MM.1S (cell line): ENCODE results near the gene SYT13.

ENCODE experiments used
- DNase-seq: peaks from one replicate; pipeline ENCODE4 v3.0.0-alpha.2; 2015
- H2AFZ ChIP-seq: fragments of 300-600 bp; sonication (generic); 2 replicates; pipeline ENCODE4 v1.6.0; 2016; ENCODE audit warnings: antibody characterized with exemption, low read length
- H3F3A ChIP-seq: fragments of 300-600 bp; sonication (generic); 2 replicates; pipeline ENCODE4 v1.6.1; 2016; ENCODE audit warnings: mild to moderate bottlenecking, antibody characterized with exemption, low read length, moderate library complexity, mixed read lengths; ENCODE audit not compliant: insufficient read depth
- H3K27ac ChIP-seq: fragments of 300-600 bp; sonication (generic); 2 replicates; pipeline ENCODE4 v1.5.1; 2016; ENCODE audit warnings: mild to moderate bottlenecking, low read length
- H3K27me3 ChIP-seq: fragments of 300-600 bp; sonication (generic); replicated peaks from 2 replicates; pipeline ENCODE4 v1.6.0; 2016; ENCODE audit warnings: low read length; ENCODE audit not compliant: insufficient read depth
- H3K36me3 ChIP-seq: fragments of 300-600 bp; sonication (generic); replicated peaks from 2 replicates; pipeline ENCODE4 v1.6.1; 2016; ENCODE audit warnings: mild to moderate bottlenecking, low read length, mixed read lengths; ENCODE audit not compliant: insufficient read depth
- H3K4me1 ChIP-seq: fragments of 300-600 bp; sonication (generic); 2 replicates; pipeline ENCODE4 v1.6.1; 2016; ENCODE audit warnings: low read length, mixed read lengths
- H3K4me2 ChIP-seq: fragments of 300-600 bp; sonication (generic); 2 replicates; pipeline ENCODE4 v1.6.0; 2016; ENCODE audit warnings: low read depth, low read length
- H3K4me3 ChIP-seq: fragments of 300-600 bp; sonication (generic); 2 replicates; pipeline ENCODE4 v1.5.1; 2016; ENCODE audit warnings: low read length, mixed read lengths
- H3K79me2 ChIP-seq: fragments of 300-600 bp; sonication (generic); 2 replicates; pipeline ENCODE4 v1.6.1; 2016; ENCODE audit warnings: mixed run types, low read length, mixed read lengths
- H3K9ac ChIP-seq: fragments of 300-600 bp; sonication (generic); 2 replicates; pipeline ENCODE4 v1.6.1; 2016; ENCODE audit warnings: low read length, mixed read lengths
- H3K9me2 ChIP-seq: fragments of 300-600 bp; sonication (generic); replicated peaks from 2 replicates; pipeline ENCODE4 v1.6.1; 2016; ENCODE audit warnings: mild to moderate bottlenecking, low read length, mixed read lengths; ENCODE audit not compliant: insufficient read depth
- H3K9me3 ChIP-seq: fragments of 300-600 bp; sonication (generic); replicated peaks from 2 replicates; pipeline ENCODE4 v1.6.1; 2016; ENCODE audit warnings: mild to moderate bottlenecking, low read length, mixed read lengths; ENCODE audit not compliant: insufficient read depth
- H4K20me1 ChIP-seq: fragments of 300-600 bp; sonication (generic); 2 replicates; pipeline ENCODE4 v1.6.1; 2016; ENCODE audit warnings: mild to moderate bottlenecking, low read length, moderate library complexity, mixed read lengths; ENCODE audit not compliant: insufficient read depth
- CTCF ChIP-seq: fragments of 300-600 bp; sonication (generic); IDR thresholded peaks from 2 replicates; pipeline ENCODE4 v1.5.1; 2016; ENCODE audit warnings: antibody characterized with exemption, low read length, mixed read lengths
- EZH2 ChIP-seq: fragments of 300-600 bp; sonication (generic); optimal IDR thresholded peaks from 2 replicates; pipeline ENCODE3; 2017; ENCODE audit warnings: low read depth, mild to moderate bottlenecking, antibody characterized with exemption, low read length, mixed read lengths
- EZH2phosphoT487 ChIP-seq: fragments of 300-600 bp; sonication (generic); IDR thresholded peaks from 2 replicates; pipeline ENCODE4 v1.6.1; 2018; ENCODE audit warnings: antibody characterized with exemption, low read length

SYT13 gene

GRCh38 chr11:45321669-45322068 is 35.5 kb upstream of the SYT13 start:
- DNase-seq, result no peak
- no peaks in the 10 kb centered on the region for H3K9me3 ChIP-seq
- H3K4me3 ChIP-seq, result no peak overlapping the region
- no peak overlapping the region for H3K27ac ChIP-seq
- no peak overlapping the region for H3K9ac ChIP-seq
- no peaks in the 10 kb centered on the region for H3K36me3 ChIP-seq
- H2AFZ ChIP-seq, result no peak overlapping the region
- no peaks in the 10 kb centered on the region for H3K4me1 ChIP-seq
- H3K27me3 ChIP-seq, result no peaks in the 10 kb centered on the region
- H4K20me1 ChIP-seq, result no peaks in the 10 kb centered on the region
- TF ChIP-seq EZH2phosphoT487 (no peak), CTCF (no peak), EZH2 (no peak)
- no peak overlapping the region for H3K4me2 ChIP-seq
- no peaks in the 10 kb centered on the region for H3F3A ChIP-seq
- H3K9me2 ChIP-seq, result no peaks in the 10 kb centered on the region
- H3K79me2 ChIP-seq, result no peaks in the 10 kb centered on the region

DNA sequence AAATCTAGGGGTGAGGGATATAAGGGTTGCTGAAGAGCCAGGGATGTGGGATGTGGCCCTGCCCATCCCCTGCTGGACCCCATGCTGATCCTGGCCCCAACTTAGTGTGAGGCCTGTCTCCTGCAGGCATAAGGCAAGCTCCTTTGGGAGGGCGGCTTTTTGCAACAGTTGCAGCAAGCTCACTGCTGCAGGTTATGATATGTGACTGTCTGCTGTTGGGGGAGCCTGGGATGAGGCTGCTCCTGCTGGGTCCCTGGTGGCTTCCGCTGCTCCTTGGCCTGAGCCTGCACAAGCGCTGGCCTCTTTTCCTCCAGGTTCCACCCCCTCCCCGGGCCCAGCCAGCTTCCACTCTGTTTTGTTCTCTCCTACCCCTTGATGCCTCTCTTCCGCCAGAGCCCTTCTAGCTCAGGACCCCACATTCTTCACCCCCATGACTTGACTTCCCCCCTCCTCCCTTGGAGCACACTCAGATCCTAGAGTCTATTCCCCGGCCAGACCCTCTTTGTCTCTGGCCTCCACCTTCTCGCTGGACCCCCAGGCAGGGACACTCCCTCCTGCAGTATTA is 35.0 kb upstream of the SYT13 start:
- Histone ChIP-seq H3K4me1 (no peaks in the 10 kb centered on the region), H3K9me2 (no peaks in the 10 kb centered on the region), H3K27me3 (no peaks in the 10 kb centered on the region), H3K4me2 (no peak overlapping the region), H3K9ac (no peak overlapping the region), H3K27ac (no peak overlapping the region), H3K79me2 (no peaks in the 10 kb centered on the region), H4K20me1 (no peaks in the 10 kb centered on the region), H3K36me3 (no peaks in the 10 kb centered on the region), H3K9me3 (no peaks in the 10 kb centered on the region), H3F3A (no peaks in the 10 kb centered on the region), H2AFZ (no peak overlapping the region), H3K4me3 (no peak overlapping the region)
- no peak for DNase-seq
- TF ChIP-seq CTCF (no peak), EZH2phosphoT487 (no peak)

DNA sequence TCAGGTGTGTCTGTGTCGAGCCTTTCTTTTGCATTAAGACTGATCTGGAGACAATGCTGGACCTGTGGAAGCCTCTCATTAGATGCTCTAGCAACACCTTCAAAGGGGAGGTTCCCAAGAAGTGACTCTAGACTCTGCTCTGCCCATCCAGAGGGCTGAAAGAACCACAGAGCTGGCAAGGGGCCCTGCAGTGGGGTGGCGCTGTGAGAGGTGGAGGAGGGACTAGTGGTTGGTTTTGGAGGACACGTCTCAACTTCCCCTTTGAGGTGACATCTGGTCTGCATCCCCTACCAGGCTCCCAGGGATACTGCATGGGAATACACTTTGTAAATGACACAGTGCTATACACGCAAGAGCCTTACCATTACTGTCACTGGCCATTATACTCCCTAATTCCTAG is 34.2 kb upstream of the SYT13 start:
- Histone ChIP-seq H3K36me3 (no peaks in the 10 kb centered on the region), H4K20me1 (no peaks in the 10 kb centered on the region), H3K4me3 (no peak overlapping the region), H2AFZ (no peak overlapping the region), H3K9me2 (no peaks in the 10 kb centered on the region), H3F3A (no peaks in the 10 kb centered on the region), H3K27ac (no peak overlapping the region), H3K4me2 (no peak overlapping the region), H3K79me2 (no peaks in the 10 kb centered on the region), H3K9ac (no peak overlapping the region), H3K27me3 (no peaks in the 10 kb centered on the region), H3K9me3 (no peaks in the 10 kb centered on the region), H3K4me1 (no peaks in the 10 kb centered on the region)
- no peak for TF ChIP-seq EZH2phosphoT487
- TF ChIP-seq EZH2, result no peak
- TF ChIP-seq CTCF, result no peak
- no peak for DNase-seq
